Fibroblast of gingiva (primary cell): ENCODE data around the gene MED15.
"Not testable (repeated sequence)": the region's sequence is repeated elsewhere in the genome, so short reads cannot be mapped to it uniquely, and the experiment has no call there.

Source experiments
- DNase-seq: peaks from one replicate; pipeline ENCODE4 v3.0.0-alpha.2; 2011; ENCODE audit warnings: low read depth

The MED15 gene

GRCh38 chr22:20584029-20584871, 76.8 kb downstream of the MED15 start:
- no peak for DNase-seq

GRCh38 chr22:20584872-20585638, 77.6 kb downstream of the MED15 start:
- no peak for DNase-seq

- DNase-seq, result no peak
Measured at GRCh38 chr22:20585639-20586402, 78.4 kb downstream of the MED15 start.

- DNase-seq, result no peak
Measured at GRCh38 chr22:20586403-20586745, 79.0 kb downstream of the MED15 start.

GRCh38 chr22:20587206-20587958, 80.0 kb downstream of the MED15 start:
- DNase-seq, result no peak

GRCh38 chr22:20588092-20588842, 80.9 kb downstream of the MED15 start:
- DNase-seq, result no peak

- DNase-seq, result no peak
Measured at GRCh38 chr22:20588843-20589581, 81.6 kb downstream of the MED15 start.

GRCh38 chr22:20589614-20590476, 82.4 kb downstream of the MED15 start:
- DNase-seq, result no peak

GRCh38 chr22:20590477-20591294, 83.3 kb downstream of the MED15 start:
- DNase-seq, result no peak

GRCh38 chr22:20591295-20591645, 83.9 kb downstream of the MED15 start:
- DNase-seq, result no peak

GRCh38 chr22:20591660-20592310, 84.4 kb downstream of the MED15 start:
- DNase-seq, result no peak

GRCh38 chr22:20594038-20594437, 86.6 kb downstream of the MED15 start:
- DNase-seq, result not testable (repeated sequence)

- not testable (repeated sequence) for DNase-seq
Measured at GRCh38 chr22:20594486-20594885, 87.1 kb downstream of the MED15 start.

GRCh38 chr22:20595461-20595860, 88.1 kb downstream of the MED15 start:
- no peak for DNase-seq

- DNase-seq, result no peak
Measured at GRCh38 chr22:20599117-20599516, 91.7 kb downstream of the MED15 start.

GRCh38 chr22:20600137-20600673, 92.8 kb downstream of the MED15 start:
- no peak for DNase-seq

- DNase-seq, result no peak
Measured at GRCh38 chr22:20601308-20601707, 93.9 kb downstream of the MED15 start.
